NCI-H1105 treated with DMSO at 0.1 percent for 48 hours (cell line): Measurements from ENCODE around the gene AUTS2.

ENCODE experiments used
- DNase-seq: peaks from one replicate; lab custom pipeline; 2025; lab: John Stamatoyannopoulos, UW

Gene AUTS2

DNA sequence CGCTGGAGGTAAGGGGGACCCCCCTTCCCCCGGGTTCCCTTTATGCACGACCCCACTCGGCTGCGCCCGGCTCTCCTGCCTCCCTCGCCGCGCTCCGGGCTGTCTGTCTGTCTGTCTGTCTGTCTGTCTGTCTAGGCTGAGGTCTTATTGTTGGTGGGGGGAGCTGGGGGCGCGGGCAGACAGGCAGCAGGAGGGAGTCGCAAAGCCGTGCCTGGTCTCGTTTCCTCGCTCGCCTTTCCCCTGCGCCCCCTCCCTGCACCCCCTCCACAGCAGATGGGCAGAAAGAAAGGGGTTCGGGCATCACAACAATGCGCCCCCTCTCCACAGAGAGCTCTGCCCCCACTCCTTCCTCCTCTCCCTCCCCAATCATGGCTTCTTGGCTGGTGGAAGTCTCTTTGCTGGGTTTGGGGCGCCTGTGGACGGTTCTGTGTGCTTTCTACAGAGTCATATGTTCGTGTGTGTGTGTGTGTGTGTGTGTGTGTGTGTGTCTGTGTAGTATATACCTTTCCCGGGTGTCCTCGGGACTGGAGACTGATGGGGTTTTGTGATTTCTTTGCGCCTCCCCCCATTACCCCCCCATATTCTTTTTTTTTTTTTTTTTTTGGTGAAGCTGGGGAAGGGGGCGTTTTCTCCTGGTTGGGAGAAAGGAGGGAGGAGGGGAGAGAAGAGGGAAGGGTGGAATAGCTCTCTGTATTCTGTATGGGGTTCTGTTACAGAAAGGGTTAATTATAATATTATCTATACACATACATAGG is 1.9 kb downstream of the AUTS2 start:
- DNase-seq: no peak

GRCh38 chr7:69600710-69601519 is 2.6 kb downstream of the AUTS2 start:
- DNase-seq: no peak

GRCh38 chr7:69602522-69602921 is 4.2 kb downstream of the AUTS2 start:
- DNase-seq: no peak

DNA sequence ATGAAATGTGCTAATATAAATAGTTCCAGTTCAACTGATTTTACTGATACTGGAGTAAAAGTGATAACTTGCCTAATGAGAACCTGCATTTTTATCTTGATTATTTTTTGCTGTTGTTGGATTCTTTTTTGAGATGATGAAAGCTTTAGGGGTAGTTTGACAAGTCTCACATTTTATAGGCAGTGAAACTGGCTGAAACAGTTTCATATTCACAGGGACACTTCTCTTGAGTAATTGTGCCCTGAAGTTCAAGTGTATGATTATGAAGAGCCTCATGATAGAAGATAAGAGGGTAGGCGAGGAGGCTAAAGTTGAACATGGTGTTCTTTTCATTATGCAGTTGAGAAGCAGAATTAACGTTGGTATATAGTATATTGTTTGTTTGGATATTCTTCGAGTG is 5.1 kb downstream of the AUTS2 start:
- no peak for DNase-seq

GRCh38 chr7:69603937-69604494 is 5.7 kb downstream of the AUTS2 start:
- no peak for DNase-seq

- no peak for DNase-seq
Observed at GRCh38 chr7:69605070-69605469, 6.8 kb downstream of the AUTS2 start.

GRCh38 chr7:69605546-69605945 is 7.3 kb downstream of the AUTS2 start:
- DNase-seq: no peak

DNA sequence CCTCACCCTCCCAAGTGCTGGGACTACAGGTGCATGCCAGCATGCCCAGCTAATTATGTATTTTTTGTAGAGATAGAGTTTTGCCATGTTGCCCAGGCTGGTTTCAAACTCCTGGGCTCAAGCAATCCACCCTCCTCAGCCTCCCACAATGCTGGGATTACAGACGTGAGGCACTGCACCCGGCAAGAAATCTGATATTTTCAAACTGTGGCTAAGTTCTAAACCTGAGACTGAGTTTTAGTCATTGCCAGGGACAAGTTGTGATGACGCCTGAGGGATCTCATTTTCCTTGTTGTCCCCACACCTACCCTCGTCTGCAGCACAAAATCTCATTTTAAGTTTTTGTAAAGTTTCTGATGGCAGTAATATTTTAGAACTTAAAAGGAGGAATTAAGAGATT is 9.8 kb downstream of the AUTS2 start:
- no peak for DNase-seq

GRCh38 chr7:69608878-69609277 is 10.6 kb downstream of the AUTS2 start:
- DNase-seq: no peak

- no peak for DNase-seq
Observed at GRCh38 chr7:69609541-69610373, 11.5 kb downstream of the AUTS2 start.

GRCh38 chr7:69610374-69611084 is 12.3 kb downstream of the AUTS2 start:
- peak; percentile 87 for DNase-seq

DNA sequence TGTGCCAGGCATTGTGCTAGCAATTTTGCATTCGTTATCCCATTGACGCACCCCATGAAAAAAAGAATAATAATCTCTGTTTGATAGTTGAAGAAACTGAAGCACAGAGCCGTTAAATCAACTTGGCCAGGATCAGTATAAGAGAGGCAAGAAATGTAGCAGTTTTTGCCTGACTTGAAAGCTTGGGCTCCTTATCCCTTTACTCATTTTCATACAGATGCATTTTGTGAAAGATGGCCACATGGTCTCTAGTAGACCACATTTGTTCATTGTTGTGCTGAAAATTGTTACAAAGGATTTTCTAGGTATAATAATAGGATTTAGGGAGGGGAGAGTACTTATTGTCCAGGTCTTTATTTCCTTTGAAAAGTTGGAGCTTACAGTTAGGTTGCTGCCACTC is 14.7 kb downstream of the AUTS2 start:
- no peak for DNase-seq

GRCh38 chr7:69613846-69614245 is 15.6 kb downstream of the AUTS2 start:
- no peak for DNase-seq

- DNase-seq: no peak
Observed at GRCh38 chr7:69615685-69616084, 17.4 kb downstream of the AUTS2 start.

- no peak for DNase-seq
Observed at GRCh38 chr7:69617364-69617763, 19.1 kb downstream of the AUTS2 start.

GRCh38 chr7:69619054-69619453 is 20.8 kb downstream of the AUTS2 start:
- no peak for DNase-seq

DNA sequence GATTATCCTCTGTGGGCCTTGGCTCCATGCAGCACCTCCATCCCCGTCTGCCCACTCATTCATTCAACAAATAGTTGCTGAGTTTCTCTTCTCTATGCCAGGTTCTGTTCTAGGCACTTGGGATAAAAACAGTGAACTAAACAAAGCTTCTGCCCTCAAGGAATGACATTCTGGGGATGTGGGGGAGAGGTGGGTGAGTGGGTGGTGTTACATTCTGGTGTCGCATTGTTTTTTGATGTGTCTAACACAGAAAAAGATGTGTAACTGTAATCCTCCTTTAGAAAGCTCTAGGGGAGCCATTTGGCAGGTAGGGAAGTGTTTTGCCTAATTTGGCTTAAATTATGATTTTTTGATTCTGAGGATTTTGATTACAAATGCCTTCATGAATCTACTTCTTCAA is 21.4 kb downstream of the AUTS2 start:
- DNase-seq: no peak

GRCh38 chr7:69620063-69620462 is 21.8 kb downstream of the AUTS2 start:
- peak; percentile 16 for DNase-seq

GRCh38 chr7:69620650-69621049 is 22.4 kb downstream of the AUTS2 start:
- no peak for DNase-seq

- no peak for DNase-seq
Observed at GRCh38 chr7:69622014-69622835, 23.9 kb downstream of the AUTS2 start.

DNA sequence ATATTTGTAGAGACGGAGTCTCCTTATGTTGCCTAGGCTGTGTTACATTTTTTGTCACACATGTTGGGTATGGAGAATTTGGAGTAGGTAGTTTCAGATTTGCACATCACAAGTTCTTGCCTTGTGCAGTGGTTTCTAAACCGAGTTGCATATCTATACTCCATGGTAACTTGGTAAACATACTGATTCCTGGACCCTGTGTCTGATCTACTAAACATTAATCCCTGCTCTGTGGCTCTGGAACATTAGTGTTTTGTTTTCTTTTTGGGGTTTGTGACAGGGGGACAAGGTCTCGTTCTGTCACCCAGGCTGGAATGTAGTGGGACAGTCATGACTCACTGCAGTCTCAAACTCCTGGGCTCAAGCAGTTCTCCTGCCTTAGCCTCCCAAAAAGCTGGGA is 24.7 kb downstream of the AUTS2 start:
- DNase-seq: no peak
